Esophagus muscularis mucosa (tissue), 4 donors: ENCODE measurements around the gene ZNF292.

Experiments
- EP300 ChIP-seq: sonication (generic); formaldehyde crosslinking; IDR thresholded peaks from one replicate; pipeline ENCODE4 v1.6.1; 2017; ENCODE audit warnings: antibody characterized with exemption
- POLR2A ChIP-seq: fragments of 450-650 bp; IDR thresholded peaks from one replicate; pipeline ENCODE4 v1.6.1; 2017; ENCODE audit warnings: antibody characterized with exemption, moderate library complexity, mild to moderate bottlenecking, low read depth
- POLR2AphosphoS5 ChIP-seq, 2 donors: sonication (generic); formaldehyde crosslinking; IDR thresholded peaks; one replicate each; pipeline ENCODE4 v1.6.1; 2017; ENCODE audit warnings: antibody characterized with exemption in 2 of 2
- TF ChIP-seq, protein P1 (sequence below), 3 experiments: fragments of 200-600 bp in 2 of 3; fragments of 450-650 bp in 1 of 3; sonication (generic) in 2 of 3; IDR thresholded peaks; one replicate each; pipeline ENCODE4 v1.5.1; 2017 to 2019; ENCODE audit warnings: antibody characterized with exemption in 3 of 3, mild to moderate bottlenecking in 2 of 3, moderate library complexity in 1 of 3

DNA sequence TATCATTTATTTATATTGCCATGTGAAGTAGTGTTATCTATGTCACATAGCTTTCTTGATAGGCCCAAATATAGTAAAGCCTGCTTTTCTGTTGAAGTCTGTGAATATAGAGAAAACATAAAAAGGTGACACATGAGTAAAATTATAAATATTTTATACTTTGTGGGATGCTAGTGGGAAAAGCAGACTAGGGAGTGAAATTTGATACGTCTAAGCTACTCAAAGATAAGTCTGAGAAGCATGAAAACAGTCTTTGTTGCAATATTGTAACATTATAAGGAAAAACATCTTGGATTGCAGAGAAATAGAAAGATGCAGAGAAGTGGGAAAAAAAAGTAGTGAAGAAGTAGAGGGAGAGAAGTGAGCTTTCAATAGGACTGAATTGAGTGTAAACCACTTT lies 75.4 kb downstream of the ZNF292 start:
- TF ChIP-seq, protein P1, sequence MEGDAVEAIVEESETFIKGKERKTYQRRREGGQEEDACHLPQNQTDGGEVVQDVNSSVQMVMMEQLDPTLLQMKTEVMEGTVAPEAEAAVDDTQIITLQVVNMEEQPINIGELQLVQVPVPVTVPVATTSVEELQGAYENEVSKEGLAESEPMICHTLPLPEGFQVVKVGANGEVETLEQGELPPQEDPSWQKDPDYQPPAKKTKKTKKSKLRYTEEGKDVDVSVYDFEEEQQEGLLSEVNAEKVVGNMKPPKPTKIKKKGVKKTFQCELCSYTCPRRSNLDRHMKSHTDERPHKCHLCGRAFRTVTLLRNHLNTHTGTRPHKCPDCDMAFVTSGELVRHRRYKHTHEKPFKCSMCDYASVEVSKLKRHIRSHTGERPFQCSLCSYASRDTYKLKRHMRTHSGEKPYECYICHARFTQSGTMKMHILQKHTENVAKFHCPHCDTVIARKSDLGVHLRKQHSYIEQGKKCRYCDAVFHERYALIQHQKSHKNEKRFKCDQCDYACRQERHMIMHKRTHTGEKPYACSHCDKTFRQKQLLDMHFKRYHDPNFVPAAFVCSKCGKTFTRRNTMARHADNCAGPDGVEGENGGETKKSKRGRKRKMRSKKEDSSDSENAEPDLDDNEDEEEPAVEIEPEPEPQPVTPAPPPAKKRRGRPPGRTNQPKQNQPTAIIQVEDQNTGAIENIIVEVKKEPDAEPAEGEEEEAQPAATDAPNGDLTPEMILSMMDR (IDR thresholded peaks at IDR 0.05) = no peak
- TF ChIP-seq POLR2AphosphoS5 (IDR thresholded peaks at IDR 0.05) (no peak), POLR2A (no peak), EP300 (no peak)
